ENCODE results near the gene DCLRE1C.
"Not testable (repeated sequence)": the region's sequence is repeated elsewhere in the genome, so short reads cannot be mapped to it uniquely, and the experiment has no call there.

Gene DCLRE1C

GRCh38 chr10:14954001-14954770, at the start of gene DCLRE1C:
Gene DCLRE1C, minus strand, starts transcription at chr10:14954096. Its CDS starts 86 bp downstream, at chr10:14954010.
- Histone ChIP-seq H2AFZ (peak within 1 kb of the TSS; percentile 82), H3K4me3 (ENCODE audit: low read depth, low read length) (peak within 1 kb of the TSS; percentile 95), H3K9me3 (ENCODE audit: control insufficient read depth, low read length) (no peaks in the 10 kb centered on the region), H3K79me2 (peaks cover 4% of the 10 kb centered on the region), H3K4me2 (ENCODE audit: low read length) (peak within 1 kb of the TSS; percentile 96), H3K36me3 (ENCODE audit: control insufficient read depth, insufficient read depth, low read length) (no peaks in the 10 kb centered on the region), H3K9ac (no peak within 1 kb of the TSS), H3K27ac (peak within 1 kb of the TSS; percentile 65), H3K27me3 (ENCODE audit: control insufficient read depth, insufficient read depth, low read length) (no peaks in the 10 kb centered on the region), H3K4me1 (peaks cover 5% of the 10 kb centered on the region)
- no peak for TF ChIP-seq CTCF (IDR thresholded peaks at IDR 0.05)

GRCh38 chr10:14995964-14996565, 42.2 kb upstream of the DCLRE1C start:
- TF ChIP-seq CTCF (IDR thresholded peaks at IDR 0.05), result no peak
- Histone ChIP-seq H3K9ac (no peak overlapping the region), H3K27me3 (ENCODE audit: control insufficient read depth, insufficient read depth, low read length) (no peaks in the 10 kb centered on the region), H3K27ac (no peak overlapping the region), H3K36me3 (ENCODE audit: control insufficient read depth, insufficient read depth, low read length) (no peaks in the 10 kb centered on the region), H3K4me1 (no peaks in the 10 kb centered on the region), H3K79me2 (no peaks in the 10 kb centered on the region), H3K9me3 (ENCODE audit: control insufficient read depth, low read length) (no peaks in the 10 kb centered on the region), H2AFZ (no peak overlapping the region), H3K4me2 (ENCODE audit: low read length) (no peak overlapping the region), H3K4me3 (ENCODE audit: low read depth, low read length) (no peak overlapping the region)

GRCh38 chr10:14993500-14994455, 39.9 kb upstream of the DCLRE1C start:
- not testable (repeated sequence) for H3K4me1 ChIP-seq; H3K79me2 ChIP-seq; H3K4me3 ChIP-seq (ENCODE audit: low read depth, low read length); H3K36me3 ChIP-seq (ENCODE audit: control insufficient read depth, insufficient read depth, low read length); H3K27me3 ChIP-seq (ENCODE audit: control insufficient read depth, insufficient read depth, low read length); H3K9me3 ChIP-seq (ENCODE audit: control insufficient read depth, low read length); H3K27ac ChIP-seq; H3K9ac ChIP-seq; H2AFZ ChIP-seq; H3K4me2 ChIP-seq (ENCODE audit: low read length)

- not testable (repeated sequence) for H2AFZ ChIP-seq; H3K79me2 ChIP-seq; H3K4me1 ChIP-seq; H3K4me2 ChIP-seq (ENCODE audit: low read length); H3K36me3 ChIP-seq (ENCODE audit: control insufficient read depth, insufficient read depth, low read length); H3K27ac ChIP-seq; H3K27me3 ChIP-seq (ENCODE audit: control insufficient read depth, insufficient read depth, low read length); H3K9ac ChIP-seq; H3K4me3 ChIP-seq (ENCODE audit: low read depth, low read length); H3K9me3 ChIP-seq (ENCODE audit: control insufficient read depth, low read length)
Observed at GRCh38 chr10:14992336-14992735, 38.4 kb upstream of the DCLRE1C start.

- H3K9me3 ChIP-seq (ENCODE audit: control insufficient read depth, low read length); H3K4me2 ChIP-seq (ENCODE audit: low read length); H3K27me3 ChIP-seq (ENCODE audit: control insufficient read depth, insufficient read depth, low read length); H3K4me3 ChIP-seq (ENCODE audit: low read depth, low read length); H3K9ac ChIP-seq; H3K4me1 ChIP-seq; H3K79me2 ChIP-seq; H3K36me3 ChIP-seq (ENCODE audit: control insufficient read depth, insufficient read depth, low read length); H3K27ac ChIP-seq: not testable (repeated sequence)
- H2AFZ ChIP-seq, result peak overlapping the region; percentile 38
Observed at GRCh38 chr10:14991035-14991749, 37.3 kb upstream of the DCLRE1C start.

- H3K79me2 ChIP-seq; H3K4me2 ChIP-seq (ENCODE audit: low read length); H3K27me3 ChIP-seq (ENCODE audit: control insufficient read depth, insufficient read depth, low read length); H2AFZ ChIP-seq; H3K9ac ChIP-seq; H3K9me3 ChIP-seq (ENCODE audit: control insufficient read depth, low read length); H3K36me3 ChIP-seq (ENCODE audit: control insufficient read depth, insufficient read depth, low read length); H3K4me3 ChIP-seq (ENCODE audit: low read depth, low read length); H3K27ac ChIP-seq; H3K4me1 ChIP-seq: not testable (repeated sequence)
Observed at GRCh38 chr10:14989552-14989951, 35.7 kb upstream of the DCLRE1C start.
